ENCODE measurements around the gene SCMH1.

The SCMH1 gene

DNA sequence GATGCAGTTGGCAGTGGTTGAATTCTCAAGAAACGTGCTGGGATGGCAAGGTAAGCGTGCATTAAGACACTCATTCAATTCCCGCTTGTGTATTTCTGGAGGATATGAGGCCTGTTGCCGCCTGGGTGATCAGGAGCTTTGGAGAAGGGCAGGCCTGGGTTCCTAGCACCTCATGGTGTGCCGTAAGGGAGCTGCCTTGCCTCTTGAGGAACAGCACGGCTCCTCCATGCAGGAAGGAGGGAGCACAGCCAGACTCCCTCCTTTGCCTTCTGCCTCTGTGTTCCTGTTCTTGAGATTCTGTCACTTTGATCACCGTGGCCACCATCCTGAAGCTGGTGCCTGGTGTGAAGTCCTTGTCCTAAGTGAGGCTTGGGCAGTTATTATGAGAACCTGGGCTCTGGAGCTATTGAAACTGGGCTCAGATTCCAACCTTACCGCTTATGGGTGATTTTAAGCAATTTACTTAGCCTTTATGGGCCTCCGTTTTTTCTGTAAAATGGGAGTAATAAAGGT, 238.9 kb downstream of the SCMH1 start:
- H3K4me3 ChIP-seq = peak overlapping the region; percentile 16
- TF ChIP-seq CTCF (IDR thresholded peaks at IDR 0.05) = no peak
- peak overlapping the region; percentile 46 to 77 for H3K27ac ChIP-seq
- no peak for DNase-seq (ENCODE audit: low spot score)

- Histone ChIP-seq H3K27ac (no peak overlapping the region), H3K4me3 (no peak overlapping the region)
- no peak for DNase-seq (ENCODE audit: low spot score)
- no peak for TF ChIP-seq CTCF (IDR thresholded peaks at IDR 0.05)
Observed at GRCh38 chr1:40998668-40999067, 243.4 kb downstream of the SCMH1 start.

GRCh38 chr1:40997096-40997495, 245.0 kb downstream of the SCMH1 start:
- Histone ChIP-seq H3K27ac (no peak overlapping the region), H3K4me3 (no peak overlapping the region)
- DNase-seq (ENCODE audit: low spot score) = no peak
- no peak for TF ChIP-seq CTCF (IDR thresholded peaks at IDR 0.05)

DNA sequence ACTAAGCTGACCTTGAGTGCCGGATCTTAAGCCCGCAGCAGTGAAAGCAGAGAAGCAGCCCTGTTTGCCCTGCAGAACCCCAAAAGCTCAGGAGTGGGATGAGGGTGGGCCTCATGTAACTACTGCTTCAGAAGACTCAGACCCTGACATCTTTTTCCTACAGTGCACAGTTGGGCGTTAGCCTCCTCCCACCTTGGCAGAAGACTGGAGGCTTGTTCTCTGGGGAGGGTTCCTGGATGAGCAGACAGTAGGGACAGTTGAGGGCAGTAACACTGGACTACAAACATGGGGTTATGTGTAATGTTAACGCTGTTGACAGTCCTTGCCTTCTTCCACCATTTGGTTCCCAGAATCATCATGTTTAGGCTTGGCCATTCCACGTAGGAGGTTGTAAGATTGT, 253.0 kb downstream of the SCMH1 start:
- peak overlapping the region in 1 of 2 donors; percentile 9 for H3K27ac ChIP-seq
- TF ChIP-seq CTCF (IDR thresholded peaks at IDR 0.05) = no peak
- H3K4me3 ChIP-seq = no peak overlapping the region
- no peak for DNase-seq (ENCODE audit: low spot score)

DNA sequence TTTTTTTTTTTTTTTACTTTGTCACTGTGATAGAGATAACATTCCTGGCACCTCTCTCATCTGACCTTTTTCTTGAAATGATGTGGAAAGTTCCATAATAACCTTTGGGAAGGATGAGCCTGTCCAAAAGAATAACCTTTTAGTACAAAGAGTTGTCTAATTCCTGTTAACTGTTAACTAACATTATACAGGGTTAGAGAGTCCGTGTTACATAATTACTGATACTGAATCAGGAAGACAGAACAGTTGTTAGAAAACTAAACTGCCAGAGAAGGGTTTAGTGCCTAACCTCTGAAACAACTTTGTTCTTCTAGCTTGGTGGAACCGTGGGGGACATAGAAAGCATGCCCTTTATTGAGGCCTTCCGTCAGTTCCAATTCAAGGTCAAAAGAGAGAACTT, 253.8 kb downstream of the SCMH1 start:
- Histone ChIP-seq H3K27ac (peak overlapping the region in 1 of 2 donors; percentile 50), H3K4me3 (no peak overlapping the region)
- DNase-seq (ENCODE audit: low spot score) = no peak
- TF ChIP-seq CTCF (IDR thresholded peaks at IDR 0.05) = no peak

DNA sequence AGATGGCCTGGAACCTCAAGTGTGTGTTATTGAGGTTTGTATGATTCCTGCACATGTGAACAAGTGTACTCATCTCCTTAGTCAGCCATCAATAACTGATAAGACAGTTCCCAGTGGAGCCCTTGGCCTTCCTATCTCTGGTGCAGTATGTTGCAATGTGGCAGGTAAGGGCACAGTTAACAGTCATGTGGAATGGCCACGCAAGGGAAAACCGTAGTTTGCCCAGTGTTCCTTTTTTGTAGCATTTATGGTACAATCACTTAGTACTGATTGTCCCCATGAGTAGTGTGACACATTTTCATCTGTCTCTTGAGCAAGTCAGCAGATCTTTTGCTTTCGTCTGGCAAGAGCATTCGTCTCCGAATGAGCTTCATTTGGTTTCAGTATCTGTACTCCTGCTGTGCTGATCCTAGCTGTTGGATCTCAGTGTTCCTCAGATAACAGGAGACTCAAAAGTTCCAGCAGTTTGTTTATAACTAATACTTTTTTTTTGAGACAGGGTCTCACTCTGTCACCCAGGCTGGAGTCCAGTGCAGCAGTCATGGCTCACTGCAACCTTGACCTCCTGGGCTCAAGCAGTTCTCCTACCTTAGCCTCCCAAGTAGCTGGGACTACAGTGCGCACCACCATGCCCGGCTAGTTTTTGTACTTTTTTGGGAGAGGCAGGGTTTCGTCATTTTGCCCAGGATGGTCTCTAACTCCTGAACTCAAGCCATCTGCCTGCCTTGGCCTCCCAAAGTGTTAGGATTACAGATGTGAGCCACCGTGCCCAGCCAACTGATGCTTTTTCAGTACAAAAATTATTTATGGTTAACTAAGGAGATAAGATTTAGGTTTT, 254.4 kb downstream of the SCMH1 start:
- no peak for DNase-seq (ENCODE audit: low spot score)
- Histone ChIP-seq H3K27ac (peak overlapping the region; percentile 50 to 77), H3K4me3 (no peak overlapping the region)
- no peak for TF ChIP-seq CTCF (IDR thresholded peaks at IDR 0.05)

DNA sequence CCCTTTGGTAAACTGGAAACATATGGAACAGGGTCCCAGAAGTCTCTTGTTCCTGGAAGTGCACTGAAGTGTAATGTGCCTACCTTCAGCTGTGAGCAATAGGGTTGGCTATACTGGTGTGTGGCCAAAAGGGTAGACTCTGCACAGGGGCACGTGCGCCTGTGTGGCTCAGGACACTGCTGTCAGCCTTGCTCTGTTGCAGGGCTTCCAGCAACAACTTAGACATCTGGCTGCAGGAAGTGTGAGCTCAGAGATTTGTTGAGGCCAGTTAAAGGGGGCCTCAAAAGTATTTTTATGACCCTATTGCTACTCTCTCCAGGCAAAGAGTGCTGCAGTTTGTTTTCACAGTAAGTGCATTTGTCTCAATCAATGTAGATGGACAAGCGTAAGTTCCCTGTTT, 255.2 kb downstream of the SCMH1 start:
- Histone ChIP-seq H3K4me3 (peak overlapping the region; percentile 14), H3K27ac (peak overlapping the region; percentile 50 to 77)
- no peak for TF ChIP-seq CTCF (IDR thresholded peaks at IDR 0.05)
- DNase-seq (ENCODE audit: low spot score) = no peak
